GM12878 (cell line): ENCODE measurements around the gene CLEC4G. TPM values are rescaled to one million over a fixed set of nuclear protein-coding genes. Genes with fewer than 3 reads are reported as not detected.

Source experiments
- ATAC-seq: fragments of 200-7000 bp; cut with Tn5 transposase; 3 replicates; pipeline ENCODE4 v1.9.1; 2020; ENCODE audit warnings: mild to moderate bottlenecking, moderate library complexity
- BruUV-seq: library from RNA; stranded (reverse); fragments of 400-500 nt; replicated peaks from 2 replicates; lab custom pipeline; 2021; lab: Mats Ljungman, UMichigan
- CTCF ChIA-PET: fragments of 300-600 bp; sonication (Branson Sonifier 250); formaldehyde crosslinking; extraction: SDS; loops from one replicate; lab custom pipeline; 2021; ENCODE audit warnings: inconsistent platforms; lab: Yijun Ruan, JAX
- POLR2A ChIA-PET: fragments of 350-600 bp; formaldehyde crosslinking; extraction: SDS; loops from one replicate; lab custom pipeline; 2021; ENCODE audit warnings: inconsistent platforms; lab: Charles Lee
- RAD21 ChIA-PET: fragments of 300-600 bp; sonication (Branson Sonifier 250); formaldehyde crosslinking; loops from one replicate; lab custom pipeline; 2023; ENCODE audit warnings: antibody characterized with exemption; ENCODE audit not compliant: unreplicated experiment; lab: Charles Lee
- SMC1A ChIA-PET: fragments of 300-600 bp; sonication (Branson Sonifier 250); formaldehyde crosslinking; loops from one replicate; lab custom pipeline; 2023; ENCODE audit not compliant: unreplicated experiment, uncharacterized antibody; lab: Charles Lee
- DNase-seq: peaks from one replicate; pipeline ENCODE4 v3.0.0-alpha.2; 2011; ENCODE audit warnings: low read depth, low spot score
- FAIRE-seq: peaks from 3 replicates; lab custom pipeline; 2011; peaks lifted over from hg19 to GRCh38; lab: Jason Lieb, UNC
- H2AFZ ChIP-seq: 2 replicates; pipeline ENCODE4 v1.6.0; 2011; ENCODE audit warnings: low read depth, low read length, control low read depth; ENCODE audit not compliant: control insufficient read depth
- H3K27ac ChIP-seq: 2 replicates; pipeline ENCODE4 v1.5.1; 2011; ENCODE audit warnings: control low read depth; ENCODE audit not compliant: control insufficient read depth, insufficient read depth
- H3K27me3 ChIP-seq, 2 experiments: replicated peaks in 1 of 2; 2 replicates each; pipeline versions ENCODE4 v1.6.0 to v1.6.1; 2011; ENCODE audit warnings: low read length in 1 of 2; ENCODE audit not compliant: control insufficient read depth in 2 of 2, insufficient read depth in 2 of 2
- H3K36me3 ChIP-seq, 2 experiments: 2 replicates each; pipeline ENCODE4 v1.5.1; 2011; ENCODE audit warnings: low read length in 1 of 2; ENCODE audit not compliant: control insufficient read depth in 2 of 2, insufficient read depth in 2 of 2
- H3K4me1 ChIP-seq: 2 replicates; pipeline ENCODE4 v1.6.1; 2011; ENCODE audit warnings: mild to moderate bottlenecking, low read length, moderate library complexity, mixed read lengths; ENCODE audit not compliant: control insufficient read depth, insufficient read depth
- H3K4me2 ChIP-seq: 2 replicates; pipeline ENCODE4 v1.6.0; 2011; ENCODE audit warnings: control low read depth; ENCODE audit not compliant: control insufficient read depth, insufficient read depth
- H3K4me3 ChIP-seq: fragments of 200-600 bp; sonication (generic); 2 replicates; pipeline ENCODE4 v1.5.1; 2016
- H3K79me2 ChIP-seq: 2 replicates; pipeline ENCODE4 v1.6.0; 2011; ENCODE audit warnings: low read length; ENCODE audit not compliant: control insufficient read depth, insufficient read depth
- H3K9ac ChIP-seq: 2 replicates; pipeline ENCODE4 v1.8.0; 2011; ENCODE audit warnings: low read length, control low read depth, mixed read lengths; ENCODE audit not compliant: control insufficient read depth, insufficient read depth
- H3K9me3 ChIP-seq: replicated peaks from 3 replicates; pipeline ENCODE4 v1.5.1; 2011; ENCODE audit warnings: mild to moderate bottlenecking, low read length; ENCODE audit not compliant: control insufficient read depth, insufficient read depth
- H4K20me1 ChIP-seq: 2 replicates; pipeline ENCODE4 v1.6.0; 2011; ENCODE audit not compliant: control insufficient read depth, insufficient read depth
- ATF2 ChIP-seq: IDR thresholded peaks from 2 replicates; pipeline ENCODE4 v1.6.1; 2012; ENCODE audit warnings: low read length, inconsistent platforms
- ZNF687 ChIP-seq: fragments of 450-650 bp; IDR thresholded peaks from 2 replicates; pipeline ENCODE4 v1.6.1; 2017; ENCODE audit warnings: mild to moderate bottlenecking, moderate library complexity
- WGBS: methylation state at CpG from one replicate; pipeline ENCODE4 v1.1.6; 2016; ENCODE audit warnings: low lambda C conversion rate; ENCODE audit not compliant: insufficient replicate concordance, insufficient coverage; ENCODE audit errors: missing lambda C conversion rate; 5-methylcytosine and 5-hydroxymethylcytosine counted together
- in situ Hi-C: fragments of 300-500 bp; cut with MboI; formaldehyde crosslinking; loops from 9 replicates; pipeline ENCODE4 v1.14.3; 2018; ENCODE audit warnings: mixed read lengths
- intact Hi-C: fragments of 100-400 bp; cut with micrococcal nuclease; formaldehyde crosslinking; loops from one replicate; pipeline ENCODE4 v1.14.2; 2022; ENCODE audit not compliant: unreplicated experiment
- polyA plus RNA-seq, 11 experiments: library from polyadenylated mRNA; depleted of rRNA in 4 of 11; unstranded in 6 of 11; stranded (reverse) in 5 of 11; fragments of >200 nt; fragmentation: Nextera tagmentation in 4 of 11; fragmentation: Illumina TruSeq in 1 of 11; extraction: Ambion mirVana in 4 of 11; extraction: Trizol in 1 of 11; gene quantifications; 1 replicate in 1 of 11; 2 replicates in 10 of 11; pipeline versions ENCODE4 v1.2.1 to v1.2.3, GENCODE V29; 2011 to 2016; ENCODE audit warnings: inconsistent platforms in 2 of 11, missing spikeins in 2 of 11, low read depth in 1 of 11
- total RNA-seq, 4 experiments: library from RNA; depleted of rRNA in 3 of 4; stranded (reverse); fragments of >200 nt in 3 of 4; fragmentation: Illumina TruSeq in 1 of 4; extraction: Trizol in 1 of 4; gene quantifications; 2 replicates each; pipeline versions ENCODE4 v1.2.1 to v1.2.3, GENCODE V29; 2013 to 2021

Gene CLEC4G
- total and polyA plus RNA-seq, 10 of the 15 experiments (the other 5 are each of a cell fraction or from before 2014, with no cell fraction given), result 0.04 TPM; not detected in 9

- no peak for TF ChIP-seq ZNF687
Observed at GRCh38 chr19:7716762-7717161, 15.1 kb downstream of the CLEC4G start (continued).

- CTCF ChIA-PET, result no interaction called here
- no peaks in the 10 kb centered on the region for H4K20me1 ChIP-seq
Observed at GRCh38 chr19:7715671-7716070, 16.2 kb downstream of the CLEC4G start.

More at GRCh38 chr19:7715671-7716070, 16.2 kb downstream of the CLEC4G start:
- Histone ChIP-seq H3K9ac (no peak overlapping the region), H3K9me3 (peaks cover 8% of the 10 kb centered on the region; the same call in 2 of the 3 replicates), H3K27me3 (no peaks in the 10 kb centered on the region), H3K4me1 (peaks cover 11% of the 10 kb centered on the region), H3K4me2 (no peak overlapping the region), H2AFZ (no peak overlapping the region), H3K79me2 (no peaks in the 10 kb centered on the region), H3K27ac (no peak overlapping the region), H3K36me3 (no peaks in the 10 kb centered on the region), H3K4me3 (no peak overlapping the region)
- 100% methylated on average over 1 of the region's 1 CpG for WGBS
- in situ Hi-C loops, result no loop called here
- no peak for DNase-seq
- BruUV-seq, result no TSS peak
- no peak for ATAC-seq
- ChIA-PET POLR2A (interaction anchor here (0.7 to 0.9 kb wide), 2 partner anchors 9 to 81 kb away, joined by 3 read pairs; no protein-coding TSS in a partner anchor), SMC1A (no interaction called here), RAD21 (no interaction called here)
- intact Hi-C loops, result no loop called here
- FAIRE-seq, result no peak
- TF ChIP-seq ATF2, result no peak
